Caco-2 (cell line): ENCODE results near the gene CYP46A1. TPM values are rescaled to one million over a fixed set of nuclear protein-coding genes. Genes with fewer than 3 reads are reported as not detected.

Experiments
- BruUV-seq: library from RNA; stranded (reverse); fragments of 400-500 nt; replicated peaks from 2 replicates; lab custom pipeline; 2021; lab: Mats Ljungman, UMichigan
- CTCF ChIA-PET: fragments of 300-600 bp; sonication (Branson Sonifier 250); formaldehyde crosslinking; loops from one replicate; lab custom pipeline; 2022; ENCODE audit warnings: antibody characterized with exemption; lab: Charles Lee
- POLR2A ChIA-PET: fragments of 300-600 bp; sonication (Branson Sonifier 250); formaldehyde crosslinking; loops from one replicate; lab custom pipeline; 2022; ENCODE audit warnings: antibody characterized with exemption; lab: Charles Lee
- DNase-seq, 2 experiments: peaks; one replicate each; pipeline versions ENCODE4 v3.0.0 to v3.0.0-alpha.2; 2020 to 2022
- H3K27me3 ChIP-seq: replicated peaks from 2 replicates; pipeline ENCODE4 v1.6.0; 2011; ENCODE audit warnings: low read length; ENCODE audit not compliant: control insufficient read depth, insufficient read depth
- H3K36me3 ChIP-seq: 2 replicates; pipeline ENCODE4 v1.5.1; 2011; ENCODE audit warnings: low read length; ENCODE audit not compliant: control insufficient read depth, insufficient read depth
- H3K4me1 ChIP-seq: fragments of 250-450 bp; sonication (Bioruptor Pico); 2 replicates; pipeline ENCODE4 v1.5.1; 2020; ENCODE audit warnings: mild to moderate bottlenecking
- H3K4me3 ChIP-seq: 2 replicates; pipeline ENCODE4 v1.5.1; 2011; ENCODE audit warnings: low read depth, mild to moderate bottlenecking, control low read depth, low read length
- H3K9me3 ChIP-seq: fragments of 250-450 bp; sonication (Bioruptor Pico); 2 replicates; pipeline ENCODE4 v1.5.1; 2020; ENCODE audit warnings: mild to moderate bottlenecking, moderate library complexity
- H3K27ac Mint-ChIP-seq: one replicate; pipeline ENCODE4 v1.8.0; 2022; ENCODE audit warnings: mixed read lengths; ENCODE audit not compliant: unreplicated experiment
- H3K27me3 Mint-ChIP-seq: one replicate; pipeline ENCODE4 v1.8.0; 2022; ENCODE audit warnings: mixed read lengths; ENCODE audit not compliant: insufficient read depth, unreplicated experiment
- H3K36me3 Mint-ChIP-seq: one replicate; pipeline ENCODE4 v1.8.0; 2022; ENCODE audit warnings: mild to moderate bottlenecking, mixed read lengths; ENCODE audit not compliant: insufficient read depth, unreplicated experiment
- H3K4me1 Mint-ChIP-seq: one replicate; pipeline ENCODE4 v1.8.0; 2022; ENCODE audit warnings: low read depth, mixed read lengths; ENCODE audit not compliant: unreplicated experiment
- H3K4me3 Mint-ChIP-seq: one replicate; pipeline ENCODE4 v1.8.0; 2022; ENCODE audit warnings: mild to moderate bottlenecking, moderate library complexity, mixed read lengths; ENCODE audit not compliant: unreplicated experiment
- H3K9me3 Mint-ChIP-seq: one replicate; pipeline ENCODE4 v1.8.0; 2022; ENCODE audit warnings: mixed read lengths; ENCODE audit not compliant: unreplicated experiment
- CTCF ChIP-seq, 2 experiments: fragments of 200-600 bp in 1 of 2; IDR thresholded peaks; 1 replicate in 1 of 2; 2 replicates in 1 of 2; pipeline versions ENCODE4 v1.5.1 to v1.8.0; 2011 to 2022; ENCODE audit warnings: antibody characterized with exemption in 1 of 2, control low read depth in 1 of 2, inconsistent platforms in 1 of 2, low read depth in 1 of 2, low read length in 1 of 2, mild to moderate bottlenecking in 1 of 2, moderate library complexity in 1 of 2; ENCODE audit not compliant: insufficient read depth in 1 of 2, severe bottlenecking in 1 of 2, unreplicated experiment in 1 of 2
- intact Hi-C: fragments of 100-400 bp; cut with micrococcal nuclease; formaldehyde crosslinking; loops from one replicate; pipeline ENCODE4 v1.10.0; 2022; ENCODE audit not compliant: unreplicated experiment
- total RNA-seq: library from RNA; stranded (reverse); gene quantifications from 2 replicates; pipeline ENCODE4 v1.2.3, GENCODE V29; 2022

The CYP46A1 gene
- total RNA-seq, 1 experiment from 2014 or later, result 0.09 TPM

- ChIA-PET CTCF (no interaction called here), POLR2A (no interaction called here)
- TF ChIP-seq CTCF (IDR thresholded peaks at IDR 0.05; ENCODE audit: insufficient read depth in 1 of 2, low read depth in 1 of 2, low read length in 1 of 2, severe bottlenecking in 1 of 2, unreplicated experiment in 1 of 2), result no peak
- peaks cover 7% of the 10 kb centered on the region; the same call in 1 of the 2 replicates for H3K4me1 ChIP-seq
- Mint-ChIP-seq H3K27me3 (no peaks in the 10 kb centered on the region), H3K4me3 (no peak overlapping the region), H3K4me1 (peaks cover 7% of the 10 kb centered on the region), H3K36me3 (no peaks in the 10 kb centered on the region), H3K27ac (peak overlapping the region; percentile 15), H3K9me3 (no peaks in the 10 kb centered on the region)
- BruUV-seq, result no TSS peak
- H3K9me3 ChIP-seq, result no peaks in the 10 kb centered on the region
- no peaks in the 10 kb centered on the region for H3K36me3 ChIP-seq
- DNase-seq, result no peak
- H3K4me3 ChIP-seq, result no peak overlapping the region
- H3K27me3 ChIP-seq, result no peaks in the 10 kb centered on the region
- intact Hi-C loops, result no loop called here
Measured at GRCh38 chr14:99671235-99672224, 12.6 kb upstream of the CYP46A1 start.

GRCh38 chr14:99672506-99673304 is 11.4 kb upstream of the CYP46A1 start:
- H3K9me3 ChIP-seq, result peaks cover under 1% of the 10 kb centered on the region; the same call in 1 of the 2 replicates
- H3K27me3 ChIP-seq, result no peaks in the 10 kb centered on the region
- no peaks in the 10 kb centered on the region for H3K36me3 Mint-ChIP-seq
- H3K4me3 Mint-ChIP-seq, result no peak overlapping the region
- peaks cover 7% of the 10 kb centered on the region for H3K4me1 Mint-ChIP-seq
- BruUV-seq, result no TSS peak
- DNase-seq, result no peak
- TF ChIP-seq CTCF (IDR thresholded peaks at IDR 0.05; ENCODE audit: insufficient read depth in 1 of 2, low read depth in 1 of 2, low read length in 1 of 2, severe bottlenecking in 1 of 2, unreplicated experiment in 1 of 2), result no peak
- CTCF ChIA-PET, result no interaction called here
- H3K36me3 ChIP-seq, result no peaks in the 10 kb centered on the region
- no peaks in the 10 kb centered on the region for H3K9me3 Mint-ChIP-seq
- H3K27me3 Mint-ChIP-seq, result no peaks in the 10 kb centered on the region
- intact Hi-C loops, result no loop called here
- H3K27ac Mint-ChIP-seq, result no peak overlapping the region
- POLR2A ChIA-PET, result no interaction called here
- no peak overlapping the region for H3K4me3 ChIP-seq
- peaks cover 7% of the 10 kb centered on the region; the same call in 1 of the 2 replicates for H3K4me1 ChIP-seq
